DOHH2 (cell line): Measurements from ENCODE around the gene GJD3.

ENCODE experiments used
- EZH2phosphoT487 ChIP-seq: fragments of 200-600 bp; sonication (generic); IDR thresholded peaks from 2 replicates; pipeline ENCODE4 v1.6.1; 2017; ENCODE audit warnings: borderline replicate concordance, mild to moderate bottlenecking, antibody characterized with exemption, low read length, moderate library complexity, mixed read lengths
- TF ChIP-seq, protein P1 (sequence below): fragments of 200-600 bp; sonication (generic); IDR thresholded peaks from one replicate; pipeline ENCODE4 v1.5.1; 2014; ENCODE audit warnings: antibody characterized with exemption, mild to moderate bottlenecking, low read depth, low read length; ENCODE audit not compliant: poor library complexity, severe bottlenecking

DNA sequence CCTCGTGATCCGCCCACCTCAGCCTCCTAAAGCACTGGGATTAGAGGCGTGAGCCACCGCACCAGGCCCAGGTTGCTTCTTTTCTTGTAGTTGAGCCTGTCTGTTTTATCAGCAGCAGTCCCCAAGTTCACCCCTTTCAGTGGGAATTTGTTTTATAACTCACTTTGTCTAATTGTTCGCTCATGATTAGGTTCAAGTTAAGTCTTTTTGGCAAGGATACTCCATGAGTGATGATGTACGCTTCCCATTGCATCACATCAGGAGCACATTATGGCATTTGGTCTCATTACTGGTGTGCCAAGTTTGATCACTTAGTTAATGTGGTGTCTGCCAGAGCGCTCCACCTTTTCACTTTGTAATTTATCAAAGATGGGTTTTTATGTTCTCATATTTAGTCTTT, 14.4 kb upstream of the GJD3 start:
- TF ChIP-seq, protein P1, sequence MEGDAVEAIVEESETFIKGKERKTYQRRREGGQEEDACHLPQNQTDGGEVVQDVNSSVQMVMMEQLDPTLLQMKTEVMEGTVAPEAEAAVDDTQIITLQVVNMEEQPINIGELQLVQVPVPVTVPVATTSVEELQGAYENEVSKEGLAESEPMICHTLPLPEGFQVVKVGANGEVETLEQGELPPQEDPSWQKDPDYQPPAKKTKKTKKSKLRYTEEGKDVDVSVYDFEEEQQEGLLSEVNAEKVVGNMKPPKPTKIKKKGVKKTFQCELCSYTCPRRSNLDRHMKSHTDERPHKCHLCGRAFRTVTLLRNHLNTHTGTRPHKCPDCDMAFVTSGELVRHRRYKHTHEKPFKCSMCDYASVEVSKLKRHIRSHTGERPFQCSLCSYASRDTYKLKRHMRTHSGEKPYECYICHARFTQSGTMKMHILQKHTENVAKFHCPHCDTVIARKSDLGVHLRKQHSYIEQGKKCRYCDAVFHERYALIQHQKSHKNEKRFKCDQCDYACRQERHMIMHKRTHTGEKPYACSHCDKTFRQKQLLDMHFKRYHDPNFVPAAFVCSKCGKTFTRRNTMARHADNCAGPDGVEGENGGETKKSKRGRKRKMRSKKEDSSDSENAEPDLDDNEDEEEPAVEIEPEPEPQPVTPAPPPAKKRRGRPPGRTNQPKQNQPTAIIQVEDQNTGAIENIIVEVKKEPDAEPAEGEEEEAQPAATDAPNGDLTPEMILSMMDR, result no peak
- TF ChIP-seq EZH2phosphoT487, result no peak
